Urinary bladder (tissue), 4 donors: ENCODE measurements around the gene CCNO. TPM values are rescaled to one million over a fixed set of nuclear protein-coding genes. Genes with fewer than 3 reads are reported as not detected.

Source experiments
- DNase-seq: peaks from one replicate; pipeline ENCODE4 v3.0.0-alpha.2; 2015; ENCODE audit errors: extremely low spot score
- H3K27ac ChIP-seq: one replicate; pipeline ENCODE4 v1.5.1; 2013; ENCODE audit warnings: low read depth, mild to moderate bottlenecking, moderate library complexity
- H3K36me3 ChIP-seq: one replicate; pipeline ENCODE4 v1.6.1; 2013; ENCODE audit warnings: mild to moderate bottlenecking, moderate library complexity; ENCODE audit not compliant: insufficient read depth
- H3K4me1 ChIP-seq: one replicate; pipeline ENCODE4 v1.6.1; 2013; ENCODE audit warnings: mild to moderate bottlenecking, moderate library complexity; ENCODE audit not compliant: insufficient read depth
- H3K4me3 ChIP-seq: one replicate; pipeline ENCODE4 v1.5.1; 2013; ENCODE audit warnings: low read depth, low read length
- WGBS: extraction: QIAGEN DNeasy Blood & Tissue Kit; methylation state at CpG from one replicate; pipeline ENCODE4 v1.1.7; 2013; 5-methylcytosine and 5-hydroxymethylcytosine counted together
- polyA plus RNA-seq: library from polyadenylated mRNA; stranded (reverse); fragments of 200-250 nt; gene quantifications from one replicate; pipeline ENCODE4 v1.2.3, GENCODE V29; 2013
- total RNA-seq: library from RNA; depleted of rRNA; stranded (reverse); fragments of >200 nt; gene quantifications from one replicate; pipeline ENCODE4 v1.2.3, GENCODE V29; 2014
- donor health status: healthy with polysubstance abuse.
- donor health status: healthy.

CCNO gene
- total and polyA plus RNA-seq, 2 donors, result 1.6 to 2.8 TPM

DNA sequence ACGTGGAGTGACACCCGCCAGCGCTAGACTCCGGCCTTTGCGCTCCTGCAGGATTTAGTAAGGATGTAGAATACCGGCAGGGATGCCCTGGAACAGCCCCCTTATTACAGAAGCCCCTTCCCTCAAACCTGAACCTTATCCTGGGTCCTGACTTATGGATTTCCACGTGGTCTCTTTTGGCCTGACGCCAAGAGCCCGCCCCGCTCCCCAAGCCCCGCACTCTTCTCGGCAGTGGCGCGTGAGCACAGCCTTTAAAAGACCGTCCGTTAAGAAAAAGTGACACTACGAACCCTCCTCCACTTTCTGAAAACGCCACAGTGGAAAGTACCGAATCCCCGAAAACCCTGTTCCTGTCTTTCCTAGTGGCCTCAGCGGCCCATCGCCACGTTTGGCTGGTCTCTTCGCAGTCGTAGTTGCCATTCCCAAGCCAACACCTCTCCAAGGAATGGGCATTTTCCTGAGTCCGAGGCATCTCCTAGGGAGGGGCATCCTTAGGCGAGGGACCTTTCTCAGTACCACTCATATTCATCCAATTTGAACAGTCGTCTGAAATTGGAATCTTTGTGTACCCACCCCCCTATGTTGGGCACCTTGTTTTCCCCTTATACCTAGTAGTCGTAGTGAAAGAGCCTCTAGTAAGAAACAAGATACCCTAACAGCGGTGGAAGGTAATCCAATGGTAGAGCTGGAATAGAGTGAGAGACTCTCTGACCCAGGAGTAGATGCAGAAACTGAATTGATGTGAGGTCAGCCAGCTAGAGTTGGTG lies 5.6 kb downstream of the CCNO start:
- no peak overlapping the region for H3K27ac ChIP-seq
- no peaks in the 10 kb centered on the region for H3K4me1 ChIP-seq
- H3K4me3 ChIP-seq, result peak overlapping the region; percentile 30
- 9% methylated on average over 30 of the region's 30 CpGs for WGBS
- no peaks in the 10 kb centered on the region for H3K36me3 ChIP-seq
- no peak for DNase-seq

DNA sequence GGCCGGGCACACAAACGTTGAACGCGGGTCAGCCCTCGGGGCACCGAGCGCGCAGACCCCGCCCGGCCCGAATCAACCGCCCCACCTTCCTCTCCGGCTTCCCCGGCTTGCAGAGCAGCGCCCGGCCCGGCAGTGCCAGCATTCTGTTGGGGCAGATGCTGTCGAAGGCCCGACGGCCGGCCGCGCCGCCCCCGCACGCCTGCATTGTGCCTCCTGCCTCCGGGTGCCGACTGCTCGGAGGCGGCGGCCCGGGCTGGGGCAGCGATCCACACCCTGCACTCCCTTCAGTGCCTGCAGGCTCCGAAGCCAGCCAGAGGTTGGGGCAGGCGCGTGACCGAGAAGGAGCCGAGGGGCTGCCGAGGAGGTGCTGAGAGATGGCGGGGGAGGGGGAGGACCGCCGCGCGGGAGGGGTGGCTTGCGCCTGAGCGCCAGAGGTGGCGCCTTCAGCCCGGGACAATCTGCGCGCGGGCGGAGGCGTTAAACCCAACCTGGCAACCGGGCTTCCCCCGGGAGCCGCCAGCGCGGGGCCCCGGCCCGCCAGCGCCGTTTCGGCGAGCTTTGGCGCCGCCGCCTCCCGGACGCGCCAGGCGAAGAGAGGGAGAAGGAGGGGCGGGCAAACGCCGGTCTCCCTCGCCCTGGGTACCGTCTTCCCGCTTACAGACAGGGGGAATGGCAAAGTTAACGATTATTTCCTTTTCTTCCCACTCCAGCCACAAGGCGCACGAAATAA lies 6.3 kb downstream of the CCNO start, which contains the start of gene MCIDAS:
Gene MCIDAS, minus strand, starts transcription at position 382 of the 730 bp plus-strand sequence. Its CDS starts 177 bp downstream, at position 205.
- Histone ChIP-seq H3K27ac (no peak within 1 kb of the TSS), H3K4me1 (no peaks in the 10 kb centered on the region), H3K36me3 (no peaks in the 10 kb centered on the region), H3K4me3 (peak within 1 kb of the TSS; percentile 30)
- 1% methylated on average over 80 of the region's 80 CpGs for WGBS
- DNase-seq, result no peak

DNA sequence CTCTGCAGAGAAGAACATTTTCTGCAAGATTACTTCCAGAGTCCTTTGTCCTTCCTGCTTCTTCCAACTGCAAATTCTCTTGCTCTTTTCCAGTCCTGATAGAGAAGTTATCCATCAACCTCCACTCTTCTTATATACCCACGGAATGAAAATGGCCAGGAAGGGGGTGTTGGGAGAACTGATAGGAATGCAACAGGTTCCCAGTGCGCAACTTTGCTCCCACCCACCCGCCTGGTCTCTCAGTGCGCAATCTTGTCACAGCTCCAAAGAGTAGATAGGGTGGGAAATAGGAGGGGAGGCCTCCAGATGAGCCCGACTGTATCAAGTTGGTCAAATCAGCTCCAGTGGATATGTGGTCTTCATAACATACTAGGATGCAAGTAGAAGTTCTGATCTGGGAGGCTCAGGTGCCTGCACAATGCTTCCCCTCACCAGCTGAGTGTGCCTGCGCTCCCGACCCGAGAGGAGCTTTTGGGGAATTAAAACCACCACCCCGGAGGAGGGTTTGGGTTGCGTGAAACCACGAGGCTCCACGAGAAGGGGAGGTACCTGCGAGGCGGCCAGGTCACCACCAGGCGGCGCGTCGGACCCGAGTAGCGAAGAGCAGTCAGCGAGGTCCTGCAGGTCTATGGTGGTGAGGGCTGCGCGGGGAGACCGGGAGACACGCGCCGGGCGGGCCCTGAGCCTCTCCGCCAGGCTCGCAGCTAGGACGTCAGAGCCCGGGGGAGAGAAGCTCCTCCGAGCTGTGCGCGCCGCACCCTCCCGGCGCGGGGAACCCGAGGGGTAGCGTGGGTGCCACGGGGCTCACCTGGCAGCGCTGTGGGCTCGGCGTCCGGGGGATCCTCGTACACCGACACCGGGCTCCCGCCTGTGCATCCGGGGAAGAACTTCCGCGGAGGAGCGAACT lies 7.1 kb downstream of the CCNO start:
- Histone ChIP-seq H3K4me1 (no peaks in the 10 kb centered on the region), H3K27ac (no peak overlapping the region), H3K36me3 (no peaks in the 10 kb centered on the region), H3K4me3 (peak overlapping the region; percentile 30)
- WGBS, result 4% methylated on average over 54 of the region's 54 CpGs
- no peak for DNase-seq

DNA sequence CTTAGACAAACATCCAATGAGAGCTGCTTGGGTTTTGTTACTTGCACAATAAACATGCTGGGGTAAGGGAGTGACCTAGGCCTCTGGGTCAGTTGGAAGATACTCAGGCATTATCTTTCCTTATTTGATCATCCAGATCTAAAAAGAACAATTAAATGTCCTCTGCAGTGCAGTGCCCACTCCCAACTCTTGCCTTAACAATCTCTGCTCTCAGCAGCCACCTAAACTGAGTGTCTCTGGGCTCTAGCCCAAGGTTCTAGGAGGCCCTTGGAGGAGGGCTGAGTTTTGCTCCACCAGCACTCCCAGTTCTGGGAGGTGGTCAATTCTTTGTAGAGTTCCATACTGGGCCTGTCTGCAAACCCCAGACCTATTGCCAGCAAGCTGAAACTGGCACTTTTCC lies 8.1 kb downstream of the CCNO start:
- Histone ChIP-seq H3K4me1 (no peaks in the 10 kb centered on the region), H3K27ac (no peak overlapping the region), H3K36me3 (no peaks in the 10 kb centered on the region), H3K4me3 (no peak overlapping the region)
- DNase-seq, result no peak

DNA sequence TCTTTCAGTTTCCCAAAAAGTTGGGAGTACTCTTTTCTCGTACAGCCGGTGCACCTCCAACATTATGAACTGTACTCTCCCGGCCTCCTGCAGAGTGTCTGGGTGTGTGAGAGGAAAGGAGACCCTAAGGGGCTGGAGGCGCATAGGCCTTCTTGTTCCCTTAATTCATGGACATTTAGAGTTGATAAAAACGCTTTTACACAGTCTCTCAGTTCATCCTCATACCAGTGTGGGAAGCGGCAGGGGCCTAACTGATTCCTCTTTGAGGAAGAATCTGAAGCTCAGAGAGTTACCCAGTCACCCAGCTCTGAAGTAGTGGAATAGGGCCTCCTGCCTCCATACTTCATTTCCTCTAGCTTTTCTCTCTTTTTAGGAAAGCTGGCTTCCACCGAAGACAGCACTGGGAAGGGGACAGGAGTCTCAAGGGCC lies 9.6 kb downstream of the CCNO start:
- no peak overlapping the region for H3K27ac ChIP-seq
- WGBS, result 62% methylated on average over 7 of the region's 7 CpGs
- no peak for DNase-seq
- H3K36me3 ChIP-seq, result no peaks in the 10 kb centered on the region
- H3K4me3 ChIP-seq, result no peak overlapping the region
- no peaks in the 10 kb centered on the region for H3K4me1 ChIP-seq

DNA sequence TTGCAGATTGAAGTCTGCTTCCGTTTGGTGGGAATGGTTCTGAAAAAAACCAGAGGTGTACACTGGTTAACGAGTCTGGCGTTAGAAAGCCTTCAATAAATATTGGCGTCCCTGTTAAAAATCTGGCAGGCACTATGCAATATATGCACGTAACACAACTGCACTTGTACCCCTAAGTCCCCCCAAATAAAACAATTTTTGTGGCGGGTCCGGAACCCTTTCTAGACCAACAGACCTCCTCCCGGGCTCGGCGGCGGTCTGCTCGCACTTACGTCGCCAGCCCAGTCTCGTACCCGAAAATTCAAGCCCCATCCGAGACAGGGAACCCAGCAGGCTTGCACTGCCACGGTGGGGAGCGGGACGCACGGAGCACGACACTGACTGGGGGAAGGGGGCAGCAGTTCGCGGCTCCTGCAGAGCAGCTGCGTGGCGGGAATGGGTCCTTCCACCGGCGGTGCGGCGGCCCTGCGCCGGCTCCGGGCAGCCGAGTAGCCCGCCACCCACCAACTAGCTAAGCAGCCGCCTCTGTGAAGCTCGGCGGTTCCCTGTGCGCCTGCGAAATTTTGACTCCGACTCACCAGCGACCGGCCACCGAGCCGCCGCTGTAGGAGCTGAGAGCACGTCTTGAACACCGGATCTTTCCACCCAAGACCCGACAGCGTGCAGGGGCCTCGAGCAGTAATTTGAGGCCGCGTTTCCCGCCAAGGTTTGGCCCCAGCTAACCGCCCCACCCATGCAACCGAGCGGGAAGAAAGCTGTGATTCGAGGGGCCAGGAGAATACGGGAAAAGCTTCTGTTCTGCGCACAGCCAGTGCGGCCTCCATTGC lies 10.2 kb downstream of the CCNO start:
- Histone ChIP-seq H3K4me1 (no peaks in the 10 kb centered on the region), H3K27ac (no peak overlapping the region), H3K4me3 (no peak overlapping the region), H3K36me3 (no peaks in the 10 kb centered on the region)
- no peak for DNase-seq
- 17% methylated on average over 61 of the region's 61 CpGs for WGBS

DNA sequence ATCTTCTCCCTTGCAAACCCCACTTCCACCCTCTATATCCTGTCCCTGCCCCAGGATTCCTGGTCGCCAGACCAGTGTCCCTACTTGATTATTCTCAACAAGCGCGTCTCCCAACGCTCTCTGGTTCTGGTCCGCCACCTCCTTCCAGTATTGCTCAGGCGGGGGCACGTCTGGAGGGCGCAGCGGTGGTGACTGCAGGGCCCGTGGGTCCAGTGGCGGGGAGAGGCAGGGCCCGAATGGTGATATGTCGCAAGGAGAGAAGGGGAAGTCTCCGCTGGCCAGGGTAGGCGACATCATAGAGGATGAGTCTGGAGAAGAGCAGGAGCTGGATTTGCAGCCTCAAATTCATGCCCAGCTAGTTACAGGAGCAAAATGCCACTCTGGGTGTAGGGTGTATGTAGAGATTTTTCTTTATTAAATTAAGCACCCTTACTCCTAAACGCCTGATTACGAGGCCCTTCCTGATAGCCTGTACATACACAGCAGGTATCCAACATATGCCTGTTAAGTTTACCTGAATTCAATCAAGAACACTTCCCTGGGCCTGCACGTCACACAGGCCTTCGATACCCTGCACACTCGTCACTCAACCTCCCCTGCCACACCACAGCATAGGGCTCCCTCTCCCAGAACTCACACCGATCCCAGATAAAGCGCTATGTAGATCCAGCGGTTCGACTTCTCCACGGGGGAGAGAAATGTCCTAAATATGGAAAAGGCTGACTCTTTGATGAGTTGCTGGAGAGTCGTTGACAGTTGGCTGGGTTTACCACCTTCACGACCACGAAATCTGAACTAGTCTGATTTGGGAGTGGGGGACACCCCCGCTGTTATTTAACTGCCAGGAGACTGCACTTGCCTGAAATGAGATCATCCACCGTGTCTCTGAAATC lies 11.1 kb downstream of the CCNO start:
- no peak overlapping the region for H3K4me3 ChIP-seq
- 16% methylated on average over 30 of the region's 30 CpGs for WGBS
- no peak overlapping the region for H3K27ac ChIP-seq
- no peaks in the 10 kb centered on the region for H3K36me3 ChIP-seq
- H3K4me1 ChIP-seq, result no peaks in the 10 kb centered on the region
- DNase-seq, result no peak

DNA sequence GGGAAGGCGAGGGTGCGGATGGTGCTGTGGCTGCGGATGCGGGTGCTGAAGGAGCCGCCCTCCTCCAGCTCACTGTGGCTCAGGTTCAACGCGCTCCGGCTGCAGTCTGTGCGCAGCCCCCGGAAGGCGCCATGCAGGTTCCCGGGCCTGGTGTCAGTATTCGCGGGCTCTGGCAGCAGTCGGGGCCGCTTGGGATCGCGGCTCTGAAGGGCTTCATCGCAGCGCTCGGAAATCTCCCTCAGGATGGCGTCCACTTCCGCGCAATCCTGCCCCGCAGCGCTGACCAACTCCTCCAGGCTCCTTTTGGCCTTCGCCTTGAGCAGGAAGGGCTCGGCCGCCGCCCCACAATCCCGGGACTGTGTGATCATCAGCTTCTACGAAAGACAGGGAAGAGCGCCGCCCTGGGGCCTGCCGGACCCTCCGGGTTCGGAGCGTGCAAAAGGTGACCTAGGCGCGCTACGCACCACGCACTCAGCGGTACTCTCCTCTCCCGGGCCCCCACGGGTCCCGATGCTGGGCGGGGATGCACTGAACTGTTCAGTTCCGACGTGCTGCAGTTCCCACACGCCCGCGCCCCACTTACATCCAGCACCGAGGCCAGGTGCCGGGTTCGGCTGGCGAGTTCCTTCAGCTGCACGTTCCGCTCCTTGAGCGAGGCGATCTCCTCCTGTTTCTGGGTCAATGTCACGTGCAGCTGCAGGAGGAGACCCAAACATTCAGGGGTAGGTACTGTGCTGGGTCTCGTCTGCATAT lies 12.8 kb downstream of the CCNO start:
- Histone ChIP-seq H3K4me1 (no peaks in the 10 kb centered on the region), H3K36me3 (no peaks in the 10 kb centered on the region), H3K27ac (no peak overlapping the region), H3K4me3 (peak overlapping the region; percentile 2)
- WGBS, result 4% methylated on average over 62 of the region's 62 CpGs
- DNase-seq, result no peak

DNA sequence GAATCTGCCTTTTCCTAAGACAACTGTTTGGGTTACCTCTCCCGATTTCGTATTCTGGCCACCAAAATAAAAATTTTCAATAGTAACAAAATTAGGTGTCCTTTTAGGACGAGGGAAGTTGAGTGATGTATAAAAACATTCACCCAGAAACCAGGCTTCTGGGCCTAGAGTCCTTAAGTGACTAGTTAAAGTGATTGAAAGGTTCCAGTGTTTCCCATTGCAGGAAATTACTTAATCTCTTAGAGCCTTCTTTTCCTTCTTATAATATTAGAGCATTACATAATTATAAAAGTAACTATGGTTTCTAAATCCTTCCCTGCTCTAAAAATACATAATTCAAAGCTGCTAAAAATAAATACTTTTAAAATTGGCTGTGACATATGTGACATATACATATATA lies 13.6 kb downstream of the CCNO start:
- no peak overlapping the region for H3K27ac ChIP-seq
- no peaks in the 10 kb centered on the region for H3K4me1 ChIP-seq
- 83% methylated on average over 3 of the region's 3 CpGs for WGBS
- no peaks in the 10 kb centered on the region for H3K36me3 ChIP-seq
- DNase-seq, result no peak
- H3K4me3 ChIP-seq, result no peak overlapping the region

DNA sequence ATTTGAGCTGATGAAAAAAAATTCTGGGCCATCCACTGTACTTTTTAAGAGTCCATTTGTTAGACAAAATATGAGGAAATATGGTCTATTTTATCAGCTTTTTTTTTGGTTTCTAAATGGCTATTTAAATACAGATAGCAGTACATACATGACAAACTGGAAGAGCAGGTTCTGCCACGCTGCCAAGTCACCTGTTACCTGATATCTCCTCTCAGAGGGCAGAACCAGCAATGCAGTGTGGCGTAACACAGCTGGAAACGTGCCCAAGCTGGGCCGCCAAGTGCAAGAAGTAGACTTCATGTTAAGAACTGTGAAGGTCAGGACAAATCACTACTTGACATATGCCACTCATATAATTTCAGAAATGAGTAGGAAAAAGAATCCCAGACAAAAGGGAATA lies 14.4 kb downstream of the CCNO start:
- Histone ChIP-seq H3K27ac (no peak overlapping the region), H3K36me3 (no peaks in the 10 kb centered on the region), H3K4me1 (no peaks in the 10 kb centered on the region), H3K4me3 (no peak overlapping the region)
- WGBS, result 31% methylated on average over 4 of the region's 4 CpGs
- DNase-seq, result peak; percentile 83

DNA sequence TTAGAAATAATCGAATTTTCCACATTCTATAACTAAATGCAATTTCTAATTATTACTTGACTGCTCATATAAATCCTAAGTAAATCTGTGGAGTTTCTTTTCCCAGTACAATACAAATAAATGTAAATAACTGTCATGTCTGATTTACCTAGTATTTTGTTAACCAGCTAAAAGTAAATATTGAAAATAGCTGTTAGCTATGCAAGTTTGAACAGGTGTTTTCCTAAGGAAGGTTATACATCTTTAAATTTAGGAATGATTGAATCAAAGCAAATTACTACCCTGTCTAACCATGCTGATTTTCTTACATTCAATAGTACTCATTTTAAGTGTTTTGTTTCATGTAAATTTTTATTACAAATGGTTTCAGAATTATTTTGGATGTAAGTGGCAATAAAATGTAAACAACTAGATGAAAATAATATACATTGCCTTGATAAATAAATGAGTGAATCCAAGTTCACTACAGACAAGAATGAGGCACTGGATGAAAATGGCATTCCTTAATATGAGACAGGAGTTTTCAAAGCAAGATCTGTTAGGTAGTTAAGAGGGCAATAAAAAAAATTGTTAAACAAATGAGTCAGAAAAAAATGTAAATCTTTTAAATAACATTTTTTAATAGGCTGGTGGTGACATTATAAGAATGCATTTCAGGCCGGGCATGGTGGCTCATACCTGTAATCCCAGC lies 22.1 kb downstream of the CCNO start:
- no peak for DNase-seq
- Histone ChIP-seq H3K27ac (no peak overlapping the region), H3K4me1 (no peaks in the 10 kb centered on the region), H3K4me3 (no peak overlapping the region), H3K36me3 (no peaks in the 10 kb centered on the region)
- WGBS, result 67% methylated on average over 2 of the region's 2 CpGs
